ENCODE data around the gene UBE2F.
"Not testable (repeated sequence)": the region's sequence is repeated elsewhere in the genome, so short reads cannot be mapped to it uniquely, and the experiment has no call there.

UBE2F gene

GRCh38 chr2:238046725-238047270 lies 80.0 kb downstream of the UBE2F start:
- Histone ChIP-seq H3K9me3 (ENCODE audit: severe bottlenecking) (no peaks in the 10 kb centered on the region), H3K4me3 (ENCODE audit: severe bottlenecking) (no peak overlapping the region), H3K27me3 (ENCODE audit: insufficient read depth, poor library complexity, severe bottlenecking) (no peaks in the 10 kb centered on the region), H3K27ac (ENCODE audit: poor library complexity, severe bottlenecking) (no peak overlapping the region), H3K36me3 (ENCODE audit: low read depth) (no peaks in the 10 kb centered on the region), H3K4me1 (ENCODE audit: insufficient read depth, poor library complexity, severe bottlenecking) (no peaks in the 10 kb centered on the region)
- ATAC-seq (ENCODE audit: low read depth) (no peak), DNase-seq (ENCODE audit: low spot score) (no peak)
- no peak for TF ChIP-seq CTCF (IDR thresholded peaks at IDR 0.05; ENCODE audit: poor library complexity, severe bottlenecking)

- Histone ChIP-seq H3K27me3 (ENCODE audit: insufficient read depth, poor library complexity, severe bottlenecking) (no peaks in the 10 kb centered on the region), H3K27ac (ENCODE audit: poor library complexity, severe bottlenecking) (no peak overlapping the region), H3K9me3 (ENCODE audit: severe bottlenecking) (no peaks in the 10 kb centered on the region), H3K36me3 (ENCODE audit: low read depth) (no peaks in the 10 kb centered on the region), H3K4me3 (ENCODE audit: severe bottlenecking) (no peak overlapping the region), H3K4me1 (ENCODE audit: insufficient read depth, poor library complexity, severe bottlenecking) (no peaks in the 10 kb centered on the region)
- ATAC-seq (ENCODE audit: low read depth) (no peak), DNase-seq (ENCODE audit: low spot score) (no peak)
- TF ChIP-seq CTCF (IDR thresholded peaks at IDR 0.05; ENCODE audit: poor library complexity, severe bottlenecking) = no peak
Measured at GRCh38 chr2:238053191-238053776, 86.5 kb downstream of the UBE2F start.

- no peak overlapping the region for H3K27ac ChIP-seq (ENCODE audit: poor library complexity, severe bottlenecking)
- H3K4me3 ChIP-seq (ENCODE audit: severe bottlenecking) = no peak overlapping the region
- TF ChIP-seq CTCF (IDR thresholded peaks at IDR 0.05; ENCODE audit: poor library complexity, severe bottlenecking) = no peak
Measured at GRCh38 chr2:238055841-238056240, 89.0 kb downstream of the UBE2F start.

GRCh38 chr2:238057696-238058575 lies 91.1 kb downstream of the UBE2F start:
- not testable (repeated sequence) for DNase-seq (ENCODE audit: low spot score); H3K27ac ChIP-seq (ENCODE audit: poor library complexity, severe bottlenecking); H3K4me1 ChIP-seq (ENCODE audit: insufficient read depth, poor library complexity, severe bottlenecking); H3K9me3 ChIP-seq (ENCODE audit: severe bottlenecking); H3K4me3 ChIP-seq (ENCODE audit: severe bottlenecking); H3K36me3 ChIP-seq (ENCODE audit: low read depth); H3K27me3 ChIP-seq (ENCODE audit: insufficient read depth, poor library complexity, severe bottlenecking); ATAC-seq (ENCODE audit: low read depth)

More at GRCh38 chr2:238055841-238056240, 89.0 kb downstream of the UBE2F start:
- DNase-seq (ENCODE audit: low spot score) (no peak), ATAC-seq (ENCODE audit: low read depth) (no peak)
- Histone ChIP-seq H3K4me1 (ENCODE audit: insufficient read depth, poor library complexity, severe bottlenecking) (no peaks in the 10 kb centered on the region), H3K36me3 (ENCODE audit: low read depth) (no peaks in the 10 kb centered on the region), H3K9me3 (ENCODE audit: severe bottlenecking) (no peaks in the 10 kb centered on the region), H3K27me3 (ENCODE audit: insufficient read depth, poor library complexity, severe bottlenecking) (no peaks in the 10 kb centered on the region)

- Histone ChIP-seq H3K4me1 (ENCODE audit: insufficient read depth, poor library complexity, severe bottlenecking) (peaks cover 5% of the 10 kb centered on the region), H3K36me3 (ENCODE audit: low read depth) (peaks cover 4% of the 10 kb centered on the region), H3K27me3 (ENCODE audit: insufficient read depth, poor library complexity, severe bottlenecking) (no peaks in the 10 kb centered on the region), H3K9me3 (ENCODE audit: severe bottlenecking) (no peaks in the 10 kb centered on the region), H3K27ac (ENCODE audit: poor library complexity, severe bottlenecking) (no peak overlapping the region), H3K4me3 (ENCODE audit: severe bottlenecking) (peak overlapping the region; percentile 87)
- DNase-seq (ENCODE audit: low spot score) (no peak), ATAC-seq (ENCODE audit: low read depth) (no peak)
- no peak for TF ChIP-seq CTCF (IDR thresholded peaks at IDR 0.05; ENCODE audit: poor library complexity, severe bottlenecking)
Measured at GRCh38 chr2:238059505-238059904, 92.7 kb downstream of the UBE2F start.

Data from RWPE2 (cell line).